HG03521 (cell line): Measurements from ENCODE around the gene TNFAIP8L1.

Experiments
- ATAC-seq: cut with Tn5 transposase; IDR thresholded peaks from one replicate; pipeline ENCODE4 v1.9.1; 2021; ENCODE audit warnings: mild to moderate bottlenecking, moderate library complexity; ENCODE audit not compliant: unreplicated experiment

The TNFAIP8L1 gene

GRCh38 chr19:4647676-4648644 is 8.6 kb downstream of the TNFAIP8L1 start:
- no peak for ATAC-seq

GRCh38 chr19:4649392-4650047 is 10.2 kb downstream of the TNFAIP8L1 start:
- no peak for ATAC-seq

DNA sequence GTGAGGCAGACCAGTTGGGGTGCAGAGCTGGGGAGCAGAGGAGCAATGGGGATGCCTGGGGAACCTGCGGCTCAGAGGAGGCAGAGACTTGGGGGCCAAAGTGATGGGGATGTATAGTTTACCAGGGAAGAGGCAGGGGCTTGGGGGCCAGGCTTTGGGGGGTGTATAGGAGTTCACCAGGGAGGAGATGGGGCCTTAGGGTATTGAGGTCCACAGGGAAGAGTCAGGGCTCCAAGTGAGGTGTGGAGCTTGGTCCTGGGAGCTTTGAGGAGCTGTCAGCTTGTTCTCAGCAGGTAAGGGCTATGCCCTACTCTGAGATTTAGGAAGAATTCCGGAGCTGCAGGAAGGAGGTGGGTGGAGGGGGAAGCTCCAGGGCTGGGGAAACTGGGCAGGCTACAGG is 10.8 kb downstream of the TNFAIP8L1 start:
- ATAC-seq, result no peak

GRCh38 chr19:4652075-4652474 is 12.8 kb downstream of the TNFAIP8L1 start:
- ATAC-seq, result no peak

GRCh38 chr19:4653793-4654436 is 14.6 kb downstream of the TNFAIP8L1 start:
- no peak for ATAC-seq

DNA sequence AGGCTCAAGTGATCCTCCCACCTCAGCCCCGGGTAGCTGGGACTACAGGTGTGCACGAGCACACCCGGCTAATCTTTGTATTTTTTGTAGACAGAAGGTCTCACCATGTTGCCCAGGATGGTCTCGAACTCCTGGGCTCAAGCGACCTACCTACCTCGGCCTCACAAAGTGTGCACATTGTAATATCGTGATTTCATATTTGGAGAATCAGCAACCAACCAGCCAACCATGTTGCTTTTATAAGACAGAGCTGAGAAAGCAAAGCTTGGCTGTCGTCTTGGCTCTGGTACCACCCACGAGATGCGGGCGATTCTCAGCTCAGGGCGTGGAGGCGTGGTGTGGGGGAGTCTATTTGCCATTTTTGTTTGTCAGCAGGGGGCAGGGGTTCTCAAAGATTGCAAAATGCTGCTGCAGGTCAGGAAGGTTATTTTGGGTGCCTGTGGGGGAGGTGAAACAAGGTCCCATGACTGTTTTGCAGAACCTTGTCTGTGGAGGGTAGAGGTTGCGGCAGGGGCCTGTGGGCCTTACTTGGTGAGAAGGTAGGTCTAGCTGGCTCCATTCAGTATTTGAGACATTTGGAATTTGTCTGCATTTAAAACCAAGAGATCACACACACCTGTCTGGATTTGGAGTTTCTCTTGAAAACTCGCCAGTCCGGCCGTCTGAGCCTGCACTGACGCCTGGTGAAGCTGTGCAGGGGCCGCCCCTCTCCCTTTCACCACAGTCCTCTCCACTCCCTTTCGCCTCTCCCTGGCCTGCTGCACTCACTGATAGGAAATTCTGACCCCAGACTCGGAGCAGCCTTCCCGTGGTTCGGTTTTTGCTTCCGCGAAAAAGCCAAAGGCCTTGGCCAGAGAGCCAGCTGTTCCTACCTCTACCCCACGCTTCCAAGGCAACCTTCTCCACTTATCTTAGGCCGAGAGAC is 15.4 kb downstream of the TNFAIP8L1 start:
- ATAC-seq, result no peak

GRCh38 chr19:4656102-4656501 is 16.8 kb downstream of the TNFAIP8L1 start:
- no peak for ATAC-seq

- no peak for ATAC-seq
Observed at GRCh38 chr19:4657262-4657661, 17.9 kb downstream of the TNFAIP8L1 start.

- no peak for ATAC-seq
Observed at GRCh38 chr19:4657835-4658234, 18.5 kb downstream of the TNFAIP8L1 start.

DNA sequence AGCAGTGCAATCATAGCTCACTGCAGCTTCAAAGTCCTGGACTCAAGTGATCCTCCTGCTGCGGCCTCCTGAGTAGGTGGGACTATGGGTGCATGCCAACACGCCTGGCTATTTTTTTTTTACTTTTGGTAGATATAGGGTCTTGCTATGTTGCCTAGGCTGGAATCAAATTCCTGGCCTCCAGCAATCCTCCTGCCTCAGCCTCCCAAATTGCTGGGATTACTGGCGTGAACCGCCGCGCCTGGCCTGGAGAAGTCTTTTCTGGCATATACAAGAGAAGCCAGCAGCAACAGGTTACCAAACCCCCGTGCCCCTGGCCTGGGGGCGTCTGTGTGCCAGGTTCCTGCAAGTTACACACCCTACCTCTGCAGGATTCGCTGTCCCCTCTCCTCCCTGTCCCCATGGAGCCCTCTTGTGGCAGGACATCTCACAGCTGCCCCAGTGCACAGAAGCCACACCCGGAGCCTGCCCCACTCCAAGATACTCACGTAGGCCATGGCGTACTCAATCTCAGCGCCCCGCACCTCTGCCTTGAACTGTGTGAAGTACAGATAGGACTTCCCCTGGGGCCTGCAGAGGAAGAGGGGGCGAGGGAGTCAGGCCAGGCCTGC is 21.0 kb downstream of the TNFAIP8L1 start:
- no peak for ATAC-seq

GRCh38 chr19:4660993-4661392 is 21.7 kb downstream of the TNFAIP8L1 start:
- no peak for ATAC-seq

- no peak for ATAC-seq
Observed at GRCh38 chr19:4662020-4662695, 22.8 kb downstream of the TNFAIP8L1 start.

DNA sequence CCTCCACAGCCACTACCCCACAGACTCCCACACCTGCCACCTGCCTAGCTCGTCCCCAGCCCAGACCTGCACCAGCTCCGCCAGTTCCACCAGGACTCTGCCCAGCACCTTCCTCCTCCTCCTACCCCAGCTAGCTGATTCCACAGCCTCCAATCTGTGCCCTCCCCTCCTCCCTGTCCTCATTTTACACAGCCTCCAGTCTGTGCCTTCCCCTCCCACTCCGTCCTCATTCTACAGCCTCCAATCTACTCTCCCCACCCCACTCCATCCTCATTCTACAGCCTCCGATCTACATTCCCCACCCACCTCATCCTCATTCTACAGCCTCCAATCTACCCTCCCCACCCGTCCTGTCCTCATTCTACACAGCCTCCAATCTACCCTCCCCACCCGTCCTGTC is 23.5 kb downstream of the TNFAIP8L1 start:
- ATAC-seq, result no peak

GRCh38 chr19:4664642-4665041 is 25.3 kb downstream of the TNFAIP8L1 start:
- ATAC-seq, result no peak

- peak; percentile 96 for ATAC-seq
Observed at GRCh38 chr19:4669723-4670480, 30.6 kb downstream of the TNFAIP8L1 start, which contains the start of gene MYDGF. Gene MYDGF, minus strand, starts transcription at chr19:4670342. Its CDS starts 8 bp downstream, at chr19:4670334.

- no peak for ATAC-seq
Observed at GRCh38 chr19:4671185-4671851, 32.0 kb downstream of the TNFAIP8L1 start.

DNA sequence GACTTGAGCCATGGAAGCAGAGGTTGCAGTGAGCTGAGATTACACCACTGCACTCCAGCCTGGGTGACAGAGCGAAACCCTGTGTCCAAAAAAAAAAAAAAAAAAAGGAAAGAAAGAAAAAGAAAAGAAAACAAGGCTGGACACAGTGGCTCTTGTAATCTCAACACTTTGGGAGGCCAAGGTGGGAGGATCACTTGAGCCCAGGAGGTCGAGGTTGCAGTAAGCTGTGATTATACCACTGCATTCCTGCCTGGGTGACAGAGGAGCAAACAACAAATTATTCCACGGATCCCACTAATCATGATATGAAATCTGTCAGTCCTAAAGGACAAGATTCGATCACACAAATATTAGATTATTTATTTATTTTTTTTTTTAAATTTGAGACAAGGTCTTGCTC is 33.9 kb downstream of the TNFAIP8L1 start:
- no peak for ATAC-seq

DNA sequence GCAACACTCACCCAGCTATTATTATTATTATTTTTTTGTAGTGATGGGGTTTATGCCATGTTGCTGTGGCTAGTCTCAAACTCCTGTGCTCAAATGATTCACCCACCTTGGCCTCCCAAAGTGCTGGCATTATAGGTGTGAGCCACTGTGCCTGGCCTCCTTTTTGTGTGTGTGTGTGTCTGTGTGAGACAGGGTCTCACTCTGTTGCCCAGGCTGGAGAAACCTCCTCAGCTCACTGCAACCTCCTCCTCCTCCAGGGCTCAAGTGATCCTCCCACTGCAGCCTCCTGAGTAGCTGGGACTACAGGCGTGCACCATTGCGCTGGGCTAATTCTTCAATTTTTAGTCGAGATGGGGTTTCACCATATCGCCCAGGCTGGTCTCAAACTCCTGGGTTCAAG is 34.4 kb downstream of the TNFAIP8L1 start:
- no peak for ATAC-seq
